HepG2 (cell line): ENCODE measurements around the gene SEC62. TPM values are rescaled to one million over a fixed set of nuclear protein-coding genes. Genes with fewer than 3 reads are reported as not detected.

Experiments
- ASH2L ChIP-seq: fragments of 300-600, 200-600 bp; sonication (generic); IDR thresholded peaks from 2 replicates; pipeline ENCODE4 v1.7.0; 2017; ENCODE audit warnings: low read depth, mild to moderate bottlenecking, moderate library complexity, mixed read lengths, low read length; ENCODE audit not compliant: insufficient read length
- ATF7 ChIP-seq, 2 experiments: fragments of 450-650 bp in 1 of 2; sonication (generic) in 1 of 2; formaldehyde crosslinking in 1 of 2; IDR thresholded peaks; 2 replicates each; pipeline versions ENCODE4 v1.4.0 to v1.6.1; 2016 to 2020; ENCODE audit warnings: antibody characterized with exemption in 1 of 2, mild to moderate bottlenecking in 1 of 2, missing genetic modification reagents in 1 of 2
- IRF2 ChIP-seq: IDR thresholded peaks from 2 replicates; pipeline ENCODE4 v1.6.1; 2018; ENCODE audit warnings: missing genetic modification reagents, missing compliant biosample characterization
- JUND ChIP-seq: sonication (generic); formaldehyde crosslinking; IDR thresholded peaks from 2 replicates; pipeline ENCODE4 v1.8.0; 2022; ENCODE audit warnings: mild to moderate bottlenecking, missing genetic modification reagents
- MEIS1 ChIP-seq: sonication (generic); formaldehyde crosslinking; IDR thresholded peaks from 2 replicates; pipeline ENCODE4 v1.9.0; 2021; ENCODE audit warnings: mild to moderate bottlenecking, missing genetic modification reagents, moderate library complexity, borderline replicate concordance
- NFE2L1 ChIP-seq: sonication (generic); formaldehyde crosslinking; IDR thresholded peaks from 2 replicates; pipeline ENCODE4 v1.4.0; 2020; ENCODE audit warnings: missing genetic modification reagents, mild to moderate bottlenecking, borderline replicate concordance
- SPEN ChIP-seq: sonication (generic); formaldehyde crosslinking; IDR thresholded peaks from 2 replicates; pipeline ENCODE4 v1.5.1; 2020; ENCODE audit warnings: low read depth, mild to moderate bottlenecking, missing genetic modification reagents
- TBX2 ChIP-seq: sonication (generic); formaldehyde crosslinking; IDR thresholded peaks from 2 replicates; pipeline ENCODE4 v1.5.0; 2020; ENCODE audit warnings: missing genetic modification reagents, mild to moderate bottlenecking, borderline replicate concordance
- U2AF1 ChIP-seq: fragments of 200-400 bp; formaldehyde crosslinking; optimal IDR thresholded peaks from 2 replicates; pipeline ENCODE3; 2017; ENCODE audit warnings: mild to moderate bottlenecking, low read depth, low read length
- ZNF556 ChIP-seq: sonication (generic); formaldehyde crosslinking; IDR thresholded peaks from 2 replicates; pipeline ENCODE4 v1.4.0; 2020; ENCODE audit warnings: mild to moderate bottlenecking, missing genetic modification reagents, borderline replicate concordance
- ZNF788 ChIP-seq: sonication (generic); formaldehyde crosslinking; IDR thresholded peaks from 2 replicates; pipeline ENCODE4 v1.5.0; 2020; ENCODE audit warnings: mild to moderate bottlenecking, missing genetic modification reagents, borderline replicate concordance
- ZNF83 ChIP-seq: sonication (generic); formaldehyde crosslinking; IDR thresholded peaks from 2 replicates; pipeline ENCODE4 v1.4.0; 2020; ENCODE audit warnings: missing genetic modification reagents, mild to moderate bottlenecking, borderline replicate concordance
- ZNF879 ChIP-seq: sonication (generic); formaldehyde crosslinking; IDR thresholded peaks from 2 replicates; pipeline ENCODE4 v1.8.1; 2023; ENCODE audit warnings: missing genetic modification reagents
- ZSCAN21 ChIP-seq: sonication (generic); formaldehyde crosslinking; IDR thresholded peaks from 2 replicates; pipeline ENCODE4 v1.8.0; 2022; ENCODE audit warnings: mild to moderate bottlenecking, missing genetic modification reagents, moderate library complexity, borderline replicate concordance
- polyA plus RNA-seq, 8 experiments: library from polyadenylated mRNA; depleted of rRNA in 3 of 8; stranded (reverse) in 7 of 8; unstranded in 1 of 8; fragments of >200 nt; fragmentation: Illumina TruSeq in 4 of 8; extraction: Trizol in 4 of 8; gene quantifications; 2 replicates each; pipeline versions ENCODE4 v1.2.1 to v1.2.3, GENCODE V29; 2011 to 2016; ENCODE audit warnings: low read depth in 4 of 8, missing spikeins in 1 of 8, mixed read lengths in 1 of 8; ENCODE audit not compliant: insufficient read depth in 1 of 8
- total RNA-seq, 5 experiments: library from RNA; depleted of rRNA; stranded (reverse); fragments of >200 nt; fragmentation: Illumina TruSeq; extraction: Trizol; gene quantifications; 2 replicates each; pipeline ENCODE4 v1.2.3, GENCODE V29; 2016; ENCODE audit warnings: low read depth in 1 of 5
- TF ChIP-seq, protein P1 (sequence below): IDR thresholded peaks from 2 replicates; pipeline ENCODE4 v1.6.1; 2016; ENCODE audit warnings: low read depth, borderline replicate concordance
- TF ChIP-seq, protein P2 (sequence below): sonication (generic); formaldehyde crosslinking; IDR thresholded peaks from 2 replicates; pipeline ENCODE4 v1.5.0; 2020; ENCODE audit warnings: missing genetic modification reagents
- TF ChIP-seq, protein P3 (sequence below): sonication (generic); formaldehyde crosslinking; IDR thresholded peaks from 2 replicates; pipeline ENCODE4 v1.4.0; 2020; ENCODE audit warnings: missing genetic modification reagents, mild to moderate bottlenecking, borderline replicate concordance
- TF ChIP-seq, protein P4 (sequence below): sonication (generic); formaldehyde crosslinking; IDR thresholded peaks from 2 replicates; pipeline ENCODE4 v1.8.0; 2023; ENCODE audit warnings: mild to moderate bottlenecking, missing genetic modification reagents
- TF ChIP-seq, protein P5 (sequence below): sonication (generic); formaldehyde crosslinking; IDR thresholded peaks from 2 replicates; pipeline ENCODE4 v1.5.0; 2020; ENCODE audit warnings: missing genetic modification reagents, mild to moderate bottlenecking, borderline replicate concordance
- TF ChIP-seq, protein P6 (sequence below): sonication (generic); formaldehyde crosslinking; IDR thresholded peaks from 2 replicates; pipeline ENCODE4 v1.4.0; 2020; ENCODE audit warnings: missing genetic modification reagents, borderline replicate concordance

SEC62 gene
- total and polyA plus RNA-seq, 2 of the 13 experiments (the other 11 are each of a cell fraction or from before 2014, with no cell fraction given): 54.0 to 68.7 TPM

DNA sequence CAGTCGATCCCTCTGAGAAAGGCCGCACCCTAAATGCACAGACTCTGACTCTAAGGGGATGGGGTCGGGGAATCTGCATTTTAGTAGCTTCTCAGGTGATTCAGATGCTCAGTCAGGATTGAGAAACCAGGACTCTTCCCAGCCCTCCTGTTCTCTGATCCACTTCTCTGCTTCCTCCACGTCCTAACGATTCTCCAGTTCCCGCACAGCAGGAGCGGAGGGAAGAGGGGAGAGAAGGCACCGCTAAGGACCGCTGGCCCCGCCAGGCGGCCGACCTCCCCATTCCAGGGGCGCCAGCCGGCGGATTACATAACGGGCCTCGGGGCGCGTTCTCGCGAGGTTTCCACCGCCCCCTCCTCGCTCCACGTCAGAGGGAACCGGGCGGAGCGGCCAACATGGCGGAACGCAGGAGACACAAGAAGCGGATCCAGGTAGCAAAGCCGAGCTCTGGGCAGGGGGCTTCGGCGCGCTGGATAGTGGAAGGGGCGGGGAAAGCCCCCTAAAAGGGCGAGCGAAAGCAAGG is at the start of gene SEC62 (continued):
- TF ChIP-seq, protein P1, sequence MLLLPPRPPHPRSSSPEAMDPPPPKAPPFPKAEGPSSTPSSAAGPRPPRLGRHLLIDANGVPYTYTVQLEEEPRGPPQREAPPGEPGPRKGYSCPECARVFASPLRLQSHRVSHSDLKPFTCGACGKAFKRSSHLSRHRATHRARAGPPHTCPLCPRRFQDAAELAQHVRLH (CRISPR knock-in tag): peak; percentile 79
- TF ChIP-seq, protein P2, sequence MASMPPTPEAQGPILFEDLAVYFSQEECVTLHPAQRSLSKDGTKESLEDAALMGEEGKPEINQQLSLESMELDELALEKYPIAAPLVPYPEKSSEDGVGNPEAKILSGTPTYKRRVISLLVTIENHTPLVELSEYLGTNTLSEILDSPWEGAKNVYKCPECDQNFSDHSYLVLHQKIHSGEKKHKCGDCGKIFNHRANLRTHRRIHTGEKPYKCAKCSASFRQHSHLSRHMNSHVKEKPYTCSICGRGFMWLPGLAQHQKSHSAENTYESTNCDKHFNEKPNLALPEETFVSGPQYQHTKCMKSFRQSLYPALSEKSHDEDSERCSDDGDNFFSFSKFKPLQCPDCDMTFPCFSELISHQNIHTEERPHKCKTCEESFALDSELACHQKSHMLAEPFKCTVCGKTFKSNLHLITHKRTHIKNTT (CRISPR knock-in tag): no peak
- TF ChIP-seq, protein P3, sequence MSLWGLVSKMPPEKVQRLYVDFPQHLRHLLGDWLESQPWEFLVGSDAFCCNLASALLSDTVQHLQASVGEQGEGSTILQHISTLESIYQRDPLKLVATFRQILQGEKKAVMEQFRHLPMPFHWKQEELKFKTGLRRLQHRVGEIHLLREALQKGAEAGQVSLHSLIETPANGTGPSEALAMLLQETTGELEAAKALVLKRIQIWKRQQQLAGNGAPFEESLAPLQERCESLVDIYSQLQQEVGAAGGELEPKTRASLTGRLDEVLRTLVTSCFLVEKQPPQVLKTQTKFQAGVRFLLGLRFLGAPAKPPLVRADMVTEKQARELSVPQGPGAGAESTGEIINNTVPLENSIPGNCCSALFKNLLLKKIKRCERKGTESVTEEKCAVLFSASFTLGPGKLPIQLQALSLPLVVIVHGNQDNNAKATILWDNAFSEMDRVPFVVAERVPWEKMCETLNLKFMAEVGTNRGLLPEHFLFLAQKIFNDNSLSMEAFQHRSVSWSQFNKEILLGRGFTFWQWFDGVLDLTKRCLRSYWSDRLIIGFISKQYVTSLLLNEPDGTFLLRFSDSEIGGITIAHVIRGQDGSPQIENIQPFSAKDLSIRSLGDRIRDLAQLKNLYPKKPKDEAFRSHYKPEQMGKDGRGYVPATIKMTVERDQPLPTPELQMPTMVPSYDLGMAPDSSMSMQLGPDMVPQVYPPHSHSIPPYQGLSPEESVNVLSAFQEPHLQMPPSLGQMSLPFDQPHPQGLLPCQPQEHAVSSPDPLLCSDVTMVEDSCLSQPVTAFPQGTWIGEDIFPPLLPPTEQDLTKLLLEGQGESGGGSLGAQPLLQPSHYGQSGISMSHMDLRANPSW (CRISPR knock-in tag): peak; percentile 7; the same call in 1 of the 2 replicates
- peak; percentile 79; the same call in 1 of the 2 replicates for TF ChIP-seq ZNF788 (CRISPR knock-in tag)
- TF ChIP-seq SPEN (CRISPR knock-in tag): peak; percentile 94
- TF ChIP-seq MEIS1 (CRISPR knock-in tag): no peak
- peak; percentile 98 for TF ChIP-seq U2AF1
- 0 out of 2 replicates have a peak, but pooled peaks have one; percentile 31 for TF ChIP-seq ZNF879 (CRISPR knock-in tag)
- TF ChIP-seq, protein P4, sequence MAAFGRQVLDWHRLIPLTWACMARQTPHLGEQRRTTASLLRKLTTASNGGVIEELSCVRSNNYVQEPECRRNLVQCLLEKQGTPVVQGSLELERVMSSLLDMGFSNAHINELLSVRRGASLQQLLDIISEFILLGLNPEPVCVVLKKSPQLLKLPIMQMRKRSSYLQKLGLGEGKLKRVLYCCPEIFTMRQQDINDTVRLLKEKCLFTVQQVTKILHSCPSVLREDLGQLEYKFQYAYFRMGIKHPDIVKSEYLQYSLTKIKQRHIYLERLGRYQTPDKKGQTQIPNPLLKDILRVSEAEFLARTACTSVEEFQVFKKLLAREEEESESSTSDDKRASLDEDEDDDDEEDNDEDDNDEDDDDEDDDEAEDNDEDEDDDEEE (CRISPR knock-in tag): peak; percentile 90; the same call in 1 of the 2 replicates
- TF ChIP-seq ASH2L: peak; percentile 86
- peak; percentile 45; the same call in 1 of the 2 replicates for TF ChIP-seq JUND (CRISPR knock-in tag)
- TF ChIP-seq ATF7 (IDR thresholded peaks at IDR 0.05): no peak
- no peak for TF ChIP-seq ATF7 (CRISPR knock-in tag; IDR thresholded peaks at IDR 0.05)
- no peak for TF ChIP-seq NFE2L1 (CRISPR knock-in tag)
- peak; percentile 88 for TF ChIP-seq ZSCAN21
- TF ChIP-seq, protein P5, sequence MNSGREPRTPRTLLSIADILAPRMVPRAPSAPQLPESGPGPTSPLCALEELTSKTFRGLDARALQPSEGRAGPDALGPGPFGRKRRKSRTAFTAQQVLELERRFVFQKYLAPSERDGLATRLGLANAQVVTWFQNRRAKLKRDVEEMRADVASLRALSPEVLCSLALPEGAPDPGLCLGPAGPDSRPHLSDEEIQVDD: no peak
- TF ChIP-seq, protein P6, sequence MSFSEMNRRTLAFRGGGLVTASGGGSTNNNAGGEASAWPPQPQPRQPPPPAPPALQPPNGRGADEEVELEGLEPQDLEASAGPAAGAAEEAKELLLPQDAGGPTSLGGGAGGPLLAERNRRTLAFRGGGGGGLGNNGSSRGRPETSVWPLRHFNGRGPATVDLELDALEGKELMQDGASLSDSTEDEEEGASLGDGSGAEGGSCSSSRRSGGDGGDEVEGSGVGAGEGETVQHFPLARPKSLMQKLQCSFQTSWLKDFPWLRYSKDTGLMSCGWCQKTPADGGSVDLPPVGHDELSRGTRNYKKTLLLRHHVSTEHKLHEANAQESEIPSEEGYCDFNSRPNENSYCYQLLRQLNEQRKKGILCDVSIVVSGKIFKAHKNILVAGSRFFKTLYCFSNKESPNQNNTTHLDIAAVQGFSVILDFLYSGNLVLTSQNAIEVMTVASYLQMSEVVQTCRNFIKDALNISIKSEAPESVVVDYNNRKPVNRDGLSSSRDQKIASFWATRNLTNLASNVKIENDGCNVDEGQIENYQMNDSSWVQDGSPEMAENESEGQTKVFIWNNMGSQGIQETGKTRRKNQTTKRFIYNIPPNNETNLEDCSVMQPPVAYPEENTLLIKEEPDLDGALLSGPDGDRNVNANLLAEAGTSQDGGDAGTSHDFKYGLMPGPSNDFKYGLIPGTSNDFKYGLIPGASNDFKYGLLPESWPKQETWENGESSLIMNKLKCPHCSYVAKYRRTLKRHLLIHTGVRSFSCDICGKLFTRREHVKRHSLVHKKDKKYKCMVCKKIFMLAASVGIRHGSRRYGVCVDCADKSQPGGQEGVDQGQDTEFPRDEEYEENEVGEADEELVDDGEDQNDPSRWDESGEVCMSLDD (CRISPR knock-in tag): peak; percentile 85; the same call in 1 of the 2 replicates
- TF ChIP-seq IRF2: peak; percentile 89; the same call in 1 of the 2 replicates
- TF ChIP-seq ZNF83 (CRISPR knock-in tag): no peak
- TF ChIP-seq ZNF556: peak; percentile 87; the same call in 1 of the 2 replicates
- peak; percentile 81 for TF ChIP-seq TBX2
